SK-N-MC (cell line): ENCODE results near the gene PCNX3.

ENCODE experiments used
- EZH2 ChIP-seq: fragments of 200-600 bp; sonication (generic); IDR thresholded peaks from one replicate; pipeline ENCODE4 v1.6.1; 2017; ENCODE audit warnings: antibody characterized with exemption
- FOXP2 ChIP-seq: optimal IDR thresholded peaks from 2 replicates; pipeline ENCODE3; 2011; ENCODE audit warnings: mild to moderate bottlenecking, moderate library complexity; ENCODE audit not compliant: insufficient read depth; ENCODE audit errors: extremely low read length, control extremely low read depth
- POLR2AphosphoS5 ChIP-seq: IDR thresholded peaks from 2 replicates; pipeline ENCODE4 v1.6.1; 2012; ENCODE audit warnings: mild to moderate bottlenecking, low read depth, low read length, borderline replicate concordance

DNA sequence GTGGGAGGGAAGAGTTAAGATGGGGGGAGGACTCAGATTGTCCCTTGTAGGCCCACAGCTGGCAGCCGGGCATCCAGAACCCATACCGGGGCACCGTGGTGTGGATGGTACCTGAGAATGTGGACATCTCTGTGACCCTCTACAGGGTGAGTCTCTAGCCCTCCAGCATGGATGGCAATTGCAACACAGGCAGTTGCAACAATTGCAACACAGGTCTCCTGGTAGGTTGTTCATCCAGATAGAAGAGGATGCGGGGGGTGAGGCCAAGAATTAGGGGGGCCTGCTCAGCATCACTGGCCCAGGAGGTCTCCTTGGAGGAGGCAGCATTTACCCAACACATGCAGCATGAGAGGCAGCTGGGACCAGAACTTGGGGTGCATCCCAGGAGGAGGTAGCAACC is 36.3 kb upstream of the PCNX3 start:
- no peak for TF ChIP-seq POLR2AphosphoS5
- TF ChIP-seq EZH2 = no peak
- TF ChIP-seq FOXP2 = no peak
